GF-D8 (cell line): ENCODE data around the gene ATP5F1C.
"Not testable (repeated sequence)": the region's sequence is repeated elsewhere in the genome, so short reads cannot be mapped to it uniquely, and the experiment has no call there.

Experiments
- DNase-seq: peaks from one replicate; lab custom pipeline; 2025; lab: John Stamatoyannopoulos, UW

The ATP5F1C gene

DNA sequence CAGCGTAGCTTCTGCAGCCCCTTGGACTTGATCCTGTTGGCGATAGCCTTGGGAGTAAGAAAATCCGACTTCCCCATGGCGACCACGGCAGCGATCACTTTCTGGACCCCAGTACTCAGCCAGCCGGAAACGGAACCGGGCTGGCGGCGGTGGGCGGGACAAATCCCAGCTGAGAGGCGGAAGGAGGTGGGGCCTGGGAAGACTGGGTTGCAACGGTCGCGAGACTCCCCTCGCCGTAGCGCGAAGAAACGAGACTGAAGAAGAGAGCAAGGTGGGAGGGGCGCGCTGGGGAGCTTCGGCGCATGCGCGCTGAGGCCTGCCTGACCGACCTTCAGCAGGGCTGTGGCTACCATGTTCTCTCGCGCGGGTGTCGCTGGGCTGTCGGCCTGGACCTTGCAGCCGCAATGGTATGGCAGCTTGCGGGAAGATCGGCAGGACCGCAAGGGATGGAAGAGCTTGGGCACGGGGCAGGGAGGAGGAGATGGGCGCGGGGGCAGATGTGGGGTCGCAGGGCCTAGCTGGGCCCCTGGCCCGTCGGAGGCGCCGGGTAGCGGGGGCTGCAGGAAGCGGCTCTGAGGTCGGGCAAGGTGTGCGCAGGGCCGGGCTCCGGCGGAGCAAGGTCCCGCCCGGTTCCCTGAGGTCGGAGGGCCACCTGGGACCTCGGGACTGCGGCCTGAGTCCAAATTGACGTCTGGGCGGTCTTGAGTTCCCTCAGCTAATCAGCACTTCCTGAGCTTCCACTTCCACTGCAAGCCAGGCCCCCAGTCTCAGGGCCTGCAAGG is at the start of gene ATP5F1C, which contains the start of gene KIN:
Gene ATP5F1C (plus strand): TSS at position 321 of the 782 bp plus-strand sequence. CDS start 31 bp downstream, at position 352.
Gene KIN (minus strand): TSS at position 137 of the 782 bp plus-strand sequence. CDS start 60 bp downstream, at position 77.
- peak; percentile 83 for DNase-seq

- no peak for DNase-seq
Measured at GRCh38 chr10:7738536-7739407, 49.2 kb upstream of the ATP5F1C start.

DNA sequence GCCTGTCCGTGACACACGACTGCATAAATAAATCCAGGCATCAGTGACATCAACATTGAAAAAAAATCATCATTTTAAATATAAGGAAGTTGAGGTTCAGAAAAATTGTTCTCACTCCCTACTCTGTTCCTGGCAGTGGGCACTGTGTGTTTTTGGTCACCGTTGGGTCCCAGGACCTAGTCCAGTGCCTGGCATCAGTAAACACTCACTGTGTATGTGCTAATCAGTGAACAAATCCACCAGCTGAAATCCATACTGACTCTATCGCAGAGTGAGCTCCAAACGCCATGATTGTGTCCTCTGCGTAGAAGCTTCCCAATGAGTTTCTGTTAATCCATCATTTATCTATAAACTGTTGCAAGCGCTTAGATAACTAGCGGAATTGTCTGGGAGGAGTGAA is 43.7 kb upstream of the ATP5F1C start:
- no peak for DNase-seq

DNA sequence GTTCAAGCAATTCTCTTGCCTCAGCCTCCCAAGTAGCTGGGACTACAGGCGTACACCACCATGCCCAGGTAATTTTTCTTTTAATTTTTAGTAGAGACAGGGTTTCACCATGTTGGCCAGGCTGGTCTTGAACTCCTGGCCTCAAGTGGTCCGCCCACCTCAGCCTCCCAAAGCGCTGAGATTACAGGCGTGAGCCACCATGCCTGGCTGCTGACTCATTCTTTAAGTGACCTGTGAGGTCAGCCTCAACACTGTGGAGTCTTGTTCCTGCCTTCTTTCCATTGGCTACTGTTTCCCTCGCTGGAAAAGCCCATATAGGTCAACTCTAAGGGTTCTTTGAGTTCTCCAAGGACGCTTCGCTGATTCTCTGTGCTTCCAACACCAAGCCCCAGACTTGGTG is 39.3 kb upstream of the ATP5F1C start:
- DNase-seq: not testable (repeated sequence)

GRCh38 chr10:7750222-7750621 is 37.8 kb upstream of the ATP5F1C start:
- DNase-seq: no peak

DNA sequence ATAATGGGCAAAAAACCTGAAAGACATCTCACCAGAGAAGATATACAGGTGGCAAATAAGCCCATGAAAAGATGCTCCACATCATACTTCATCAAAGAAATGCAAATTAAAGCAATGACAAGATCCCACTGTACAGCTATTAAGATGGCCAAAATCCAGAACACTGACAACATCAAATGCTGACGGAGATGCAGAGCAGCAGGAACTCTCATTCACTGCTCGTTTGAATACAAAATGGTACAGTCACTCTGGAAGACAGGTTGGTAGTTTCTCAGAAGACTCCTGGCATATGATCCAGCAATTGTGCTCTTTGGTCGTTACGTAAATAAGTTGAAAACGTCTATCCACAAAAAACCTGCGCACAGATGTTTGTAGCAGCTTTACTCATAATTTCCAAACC is 35.7 kb upstream of the ATP5F1C start:
- DNase-seq: no peak

DNA sequence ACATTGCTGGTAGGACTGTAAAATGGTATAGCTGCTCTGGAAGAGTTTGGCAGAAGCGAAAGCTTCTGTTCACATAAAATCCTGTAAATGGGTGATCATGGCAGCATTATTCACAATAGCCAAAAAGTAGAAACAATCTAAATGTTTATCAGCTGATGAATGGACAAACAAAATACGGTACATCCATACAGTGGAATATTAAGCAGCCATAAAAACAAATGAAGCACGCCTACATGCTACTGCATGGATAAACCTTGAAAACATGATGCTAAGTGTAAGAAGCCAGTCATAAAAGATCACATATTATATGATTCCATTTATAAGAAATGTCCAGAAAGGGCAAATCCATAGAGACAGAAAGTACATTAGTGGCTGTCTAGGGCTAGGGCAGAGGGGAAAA is 32.9 kb upstream of the ATP5F1C start:
- no peak for DNase-seq

- peak; percentile 6 for DNase-seq
Measured at GRCh38 chr10:7756360-7756992, 31.5 kb upstream of the ATP5F1C start.

- peak; percentile 85 for DNase-seq
Measured at GRCh38 chr10:7763929-7764328, 24.0 kb upstream of the ATP5F1C start.

GRCh38 chr10:7766241-7766640 is 21.7 kb upstream of the ATP5F1C start:
- DNase-seq: no peak

GRCh38 chr10:7767209-7767608 is 20.8 kb upstream of the ATP5F1C start:
- no peak for DNase-seq

GRCh38 chr10:7768417-7768816 is 19.6 kb upstream of the ATP5F1C start:
- no peak for DNase-seq

DNA sequence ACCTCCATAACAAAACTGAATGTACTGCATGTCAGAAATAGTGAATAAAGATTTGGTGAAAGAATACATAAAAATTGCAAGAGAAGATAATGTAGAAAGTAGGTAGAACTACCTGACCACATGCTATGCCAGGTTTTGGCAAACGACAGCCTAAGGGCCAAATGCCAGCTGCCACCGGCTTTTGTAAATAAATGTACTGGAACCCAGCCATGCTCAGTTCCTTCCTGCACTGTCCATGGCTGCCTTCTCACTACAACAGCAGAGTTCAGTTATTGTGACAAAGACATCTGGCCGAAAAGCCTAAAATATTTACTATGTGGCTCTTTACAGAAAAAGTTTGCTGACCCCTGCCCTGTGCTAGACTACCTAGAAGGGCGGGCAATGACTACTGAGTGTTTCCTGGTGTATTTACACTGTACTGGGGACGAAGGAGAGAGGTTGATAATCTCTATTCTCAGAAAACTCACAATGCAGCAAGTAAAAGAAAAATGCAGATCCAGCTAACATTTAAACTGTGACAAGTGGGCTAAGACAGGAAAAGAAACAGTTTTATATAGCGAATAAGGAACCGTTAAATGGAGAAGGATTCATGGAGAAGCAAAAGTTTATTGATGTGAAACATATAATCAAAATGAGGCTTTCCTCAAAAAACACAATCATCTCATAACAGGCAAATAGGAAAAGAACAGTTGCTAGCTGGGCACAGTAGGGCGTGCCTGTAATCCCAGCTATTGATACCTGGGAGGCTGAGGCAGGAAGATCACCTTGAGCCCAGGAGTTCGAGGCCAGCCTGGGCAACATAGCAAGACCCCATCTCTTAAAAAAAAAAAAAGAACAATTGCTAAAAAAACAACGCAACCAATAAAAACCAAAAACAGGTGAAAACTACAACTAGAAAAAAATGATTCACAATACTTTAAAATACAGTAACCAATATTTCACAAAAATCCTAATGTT is 13.9 kb upstream of the ATP5F1C start:
- DNase-seq: no peak

GRCh38 chr10:7776777-7777176 is 11.2 kb upstream of the ATP5F1C start:
- no peak for DNase-seq

- DNase-seq: not testable (repeated sequence)
Measured at GRCh38 chr10:7782194-7782593, 5.8 kb upstream of the ATP5F1C start.

GRCh38 chr10:7786430-7786829 is 1.5 kb upstream of the ATP5F1C start:
- DNase-seq: no peak

GRCh38 chr10:7787150-7787856 is 674 bp upstream of the ATP5F1C start:
- no peak for DNase-seq

GRCh38 chr10:7788639-7789286 is 786 bp downstream of the ATP5F1C start:
- DNase-seq: no peak

DNA sequence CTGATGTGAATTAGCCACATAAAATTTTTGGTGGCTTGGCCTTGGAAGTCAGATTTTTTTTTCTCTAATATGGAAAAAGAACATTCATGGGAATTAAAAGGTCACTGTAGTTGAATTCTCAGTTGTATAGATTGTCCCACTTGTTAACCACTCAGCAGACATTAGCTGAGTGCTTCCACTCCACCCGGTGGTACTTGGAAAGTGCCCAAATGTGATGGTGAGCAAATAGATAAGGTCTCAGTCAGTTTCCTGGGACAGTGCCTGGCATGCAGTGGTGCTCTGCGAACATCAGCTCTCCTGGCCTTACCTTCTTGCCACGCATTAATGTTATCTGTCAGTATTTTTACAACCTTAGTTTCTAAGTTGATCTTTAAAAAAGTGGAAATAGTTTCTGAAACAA is 1.4 kb downstream of the ATP5F1C start:
- no peak for DNase-seq

DNA sequence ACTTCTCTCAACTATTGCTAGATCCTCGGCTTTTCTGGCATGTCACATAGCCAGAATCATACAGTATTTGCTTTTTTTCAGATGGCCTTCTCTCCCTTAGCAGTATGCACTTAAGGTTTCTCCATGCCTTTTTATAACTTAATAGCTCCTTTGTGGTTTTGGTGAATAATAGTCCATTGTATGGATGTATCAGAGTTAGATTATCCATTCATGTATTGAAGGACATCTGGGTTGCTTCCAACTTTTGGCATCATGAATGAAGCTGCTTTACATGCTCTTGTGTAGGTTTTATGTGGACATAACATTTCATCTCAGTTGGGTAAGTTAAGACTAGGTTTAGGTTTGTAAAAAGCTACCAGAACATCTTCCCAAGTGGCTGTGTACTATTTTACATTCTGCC is 4.6 kb downstream of the ATP5F1C start:
- DNase-seq: no peak
